ENCODE measurements around the gene NHERF2.

- TF ChIP-seq RAD21 (IDR thresholded peaks at IDR 0.05; ENCODE audit: low read depth) (no peak), YY1 (IDR thresholded peaks at IDR 0.05; ENCODE audit: low read depth) (no peak), MAX (IDR thresholded peaks at IDR 0.05) (no peak), CEBPB (IDR thresholded peaks at IDR 0.05) (no peak), EGR1 (IDR thresholded peaks at IDR 0.05) (no peak), TAF1 (IDR thresholded peaks at IDR 0.05; ENCODE audit: low read depth) (no peak), EP300 (IDR thresholded peaks at IDR 0.05; ENCODE audit: borderline replicate concordance) (no peak), REST (IDR thresholded peaks at IDR 0.05; ENCODE audit: low read depth) (no peak)
These were observed 21.1 kb upstream of the NHERF2 start for GRCh38 chr16:2005646-2006045.

All from Ishikawa (cell line).